HG03066 (cell line): ENCODE data around the gene CP.
"Not testable (repeated sequence)": the region's sequence is repeated elsewhere in the genome, so short reads cannot be mapped to it uniquely, and the experiment has no call there.

ENCODE experiments used
- ATAC-seq: cut with Tn5 transposase; IDR thresholded peaks from one replicate; pipeline ENCODE4 v1.9.1; 2021; ENCODE audit warnings: low read depth; ENCODE audit not compliant: unreplicated experiment

Gene CP

DNA sequence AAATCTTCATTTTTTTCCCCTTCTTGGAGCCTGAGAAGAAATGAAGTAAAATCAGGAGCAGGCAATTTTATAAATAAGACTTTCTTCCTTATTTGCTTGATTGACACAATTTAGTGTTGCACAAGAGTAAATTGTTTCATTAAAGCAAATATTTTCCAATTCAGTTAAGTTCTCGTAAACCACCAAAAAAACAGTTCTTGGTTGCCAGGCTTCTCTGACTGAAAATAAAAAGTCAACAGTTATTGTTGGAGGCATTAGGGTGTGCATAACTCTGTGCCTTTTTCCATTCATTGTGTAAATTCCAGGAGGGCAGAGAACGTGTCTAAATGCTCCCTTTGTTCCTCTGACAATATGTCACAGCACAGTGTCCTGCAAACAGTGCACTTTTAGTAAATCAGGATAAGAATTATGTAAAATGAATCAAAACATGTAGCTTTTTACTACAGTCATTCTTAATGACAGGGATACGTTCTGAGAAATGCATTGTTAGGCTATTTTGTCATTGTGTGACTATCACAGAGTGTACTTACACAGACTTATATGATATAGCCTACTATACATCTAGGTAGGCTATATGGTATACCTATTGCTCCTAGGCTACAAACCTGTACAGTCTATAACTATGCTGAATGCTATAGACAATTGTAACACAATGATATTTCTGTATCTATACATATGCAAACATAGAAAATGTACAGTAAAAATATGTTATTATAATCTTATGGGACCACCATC is at the start of gene CP:
TSS of gene CP (minus strand) at position 47 of the 735 bp plus-strand sequence. CDS start at position 10, 37 bp downstream.
- ATAC-seq, result no peak

DNA sequence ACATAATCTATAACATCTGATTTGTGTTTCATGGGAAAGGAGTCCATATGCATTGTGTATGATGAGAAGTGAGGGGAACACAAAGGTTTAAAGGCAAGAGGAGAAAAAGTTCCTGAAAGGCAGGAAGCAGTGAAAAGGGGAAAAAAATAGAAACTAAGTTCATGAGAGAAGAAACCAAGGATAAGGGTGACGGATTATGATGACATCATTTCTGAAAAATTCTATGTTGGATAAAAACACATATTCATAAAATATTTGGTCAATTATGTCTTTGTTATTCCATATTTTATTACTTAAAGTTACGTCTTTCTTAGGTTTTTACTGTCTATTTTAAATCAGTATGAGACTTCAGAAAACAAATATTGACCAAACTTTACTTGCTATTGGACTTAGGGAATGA is 48.6 kb upstream of the CP start:
- ATAC-seq, result no peak

DNA sequence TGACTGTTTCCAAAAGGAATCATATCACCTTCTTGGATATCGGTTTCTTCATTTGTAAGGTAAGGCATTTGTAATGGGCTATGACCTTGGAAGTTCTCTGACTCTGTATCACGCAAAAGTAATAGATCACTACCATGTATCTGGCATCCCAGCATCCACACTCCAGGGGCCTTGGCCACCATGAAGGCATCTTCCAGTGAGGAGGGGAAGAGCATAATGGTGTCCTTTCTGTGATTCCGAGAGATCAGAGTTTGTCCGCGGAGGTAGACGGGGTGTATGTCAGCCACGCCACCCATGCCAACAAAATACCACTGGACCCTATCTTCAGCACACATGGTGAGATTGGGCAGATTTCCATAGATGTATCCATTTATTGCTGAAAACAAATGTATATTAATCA is 48.1 kb upstream of the CP start:
- no peak for ATAC-seq

DNA sequence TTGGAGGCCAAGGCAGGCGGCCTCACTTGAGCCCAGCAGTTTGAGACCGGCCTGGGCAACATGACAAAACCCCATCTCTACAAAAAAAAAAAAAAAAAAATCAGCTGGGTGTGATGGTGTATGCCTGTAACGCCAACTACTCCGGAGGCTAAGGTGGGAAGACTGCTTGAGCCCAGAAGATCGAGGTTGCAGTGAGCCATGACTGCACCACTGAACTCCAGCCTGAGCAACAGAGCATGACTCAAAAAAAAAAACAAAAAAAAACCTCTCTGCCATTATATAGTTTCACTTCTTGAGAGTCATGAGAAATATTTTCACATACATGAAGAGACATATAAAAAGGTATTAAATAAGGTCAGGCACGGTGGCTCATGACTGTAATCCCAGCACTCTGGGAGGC is 45.9 kb upstream of the CP start:
- peak; percentile 63 for ATAC-seq

DNA sequence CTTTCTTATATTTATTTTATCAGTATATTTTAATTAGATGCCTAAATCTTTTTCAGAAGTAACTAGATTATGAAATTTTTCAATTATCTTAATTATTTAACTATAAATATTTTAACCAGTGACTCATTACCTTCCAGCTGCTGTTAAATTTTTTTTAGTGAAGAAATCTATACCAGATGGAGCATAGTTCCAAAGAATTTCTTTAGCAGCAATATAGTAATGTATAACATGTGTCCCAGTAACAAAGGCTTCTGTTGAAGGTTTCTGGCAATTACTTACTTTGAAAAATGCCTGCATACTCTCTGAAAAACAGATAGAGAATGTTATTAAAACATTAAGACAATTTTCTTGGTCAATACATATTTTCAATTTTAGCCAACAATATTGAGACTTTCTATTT is 45.1 kb upstream of the CP start:
- no peak for ATAC-seq

DNA sequence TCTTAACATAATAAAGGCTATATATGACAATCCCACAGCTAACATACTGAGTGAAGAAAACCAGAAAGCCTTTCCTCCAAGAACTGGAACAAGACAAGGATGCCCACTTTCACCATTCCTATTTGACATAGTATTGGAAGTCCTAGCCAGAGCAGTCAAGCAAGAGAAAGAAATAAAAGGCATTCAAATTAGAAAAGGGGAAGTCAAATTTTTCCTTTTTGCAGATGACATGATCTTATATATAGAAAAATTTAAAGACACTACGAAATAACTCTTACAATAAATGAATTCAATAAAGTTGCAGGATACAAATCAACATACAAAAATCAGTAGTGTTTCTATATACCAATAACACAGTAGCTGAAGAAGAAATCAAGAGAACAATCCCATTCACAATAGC is 42.2 kb upstream of the CP start:
- ATAC-seq, result no peak

DNA sequence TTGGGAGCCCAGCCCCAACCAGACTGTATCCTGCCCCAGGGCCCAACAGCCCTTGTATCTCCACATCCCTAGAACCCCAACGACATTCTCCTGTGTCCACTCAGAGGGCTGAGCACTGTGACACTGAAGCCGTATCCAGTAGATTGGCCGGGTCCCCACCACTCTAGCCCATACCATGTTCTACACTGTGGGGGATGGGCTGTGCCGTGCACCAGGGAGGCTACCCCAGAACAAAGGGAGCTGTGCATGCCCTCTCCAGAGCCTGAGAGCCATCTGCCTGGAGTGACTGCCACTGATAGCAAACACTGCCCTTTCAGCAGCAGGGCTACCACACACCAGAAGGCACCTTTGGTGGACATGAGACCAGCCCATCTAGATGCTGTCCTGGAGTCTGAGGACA is 37.1 kb upstream of the CP start:
- ATAC-seq, result no peak

DNA sequence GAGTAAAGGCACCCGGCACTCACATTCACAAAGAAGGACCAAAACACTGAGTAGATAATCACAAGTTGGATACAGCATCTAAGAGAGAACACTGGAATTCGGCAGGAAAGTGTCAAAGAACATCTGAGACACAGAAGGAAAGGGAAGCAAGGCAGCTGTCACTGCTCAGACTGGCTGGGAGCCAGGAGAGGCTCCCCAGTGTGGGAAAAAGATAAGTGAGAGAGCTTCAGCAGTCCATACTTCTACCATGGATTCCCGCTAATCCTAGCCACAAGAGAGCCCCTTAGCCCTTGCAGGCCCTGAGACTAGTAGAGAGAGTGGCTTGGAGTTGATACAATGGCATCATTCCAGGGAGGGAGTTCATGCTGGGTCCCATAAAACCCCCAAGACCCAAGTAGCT is 36.7 kb upstream of the CP start:
- no peak for ATAC-seq

DNA sequence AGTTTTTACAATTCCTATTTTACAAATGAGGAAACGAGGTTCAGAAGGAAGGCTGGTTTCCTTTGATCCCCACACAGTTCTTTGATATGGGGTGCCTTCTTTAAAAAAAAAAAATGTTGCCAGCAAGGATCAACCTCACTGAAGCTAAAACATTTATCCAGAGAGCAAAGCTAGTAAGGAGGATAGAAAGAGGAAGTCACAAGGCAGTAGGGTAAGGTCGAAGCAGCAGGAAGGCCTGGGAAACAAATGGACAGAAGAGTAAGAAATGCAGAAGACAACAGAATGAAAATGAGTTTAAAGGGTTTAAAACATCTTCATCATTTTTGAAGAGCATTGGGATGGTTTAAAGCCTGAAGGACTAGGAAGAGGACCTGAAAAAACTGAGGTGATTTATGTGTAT is 30.6 kb upstream of the CP start:
- ATAC-seq, result no peak

DNA sequence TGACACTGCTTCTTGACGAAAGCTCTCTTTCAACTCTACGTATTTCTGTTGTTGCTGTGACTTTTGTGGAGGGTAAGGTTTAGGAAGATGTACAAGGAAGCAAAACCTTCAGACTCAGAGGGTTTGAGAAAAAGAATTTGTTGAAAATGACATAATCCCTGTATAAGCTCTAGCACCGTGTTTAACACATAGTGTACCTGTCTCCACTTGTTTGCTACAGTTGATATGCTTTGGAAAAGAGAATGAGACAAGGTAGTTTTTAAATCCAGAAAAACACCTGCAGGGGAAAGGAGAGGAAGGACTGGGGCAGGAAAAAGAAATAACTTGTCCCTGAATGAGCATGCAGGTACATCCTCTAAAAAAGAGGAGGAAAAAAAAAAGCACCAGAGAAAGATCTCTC is 29.6 kb upstream of the CP start:
- no peak for ATAC-seq

DNA sequence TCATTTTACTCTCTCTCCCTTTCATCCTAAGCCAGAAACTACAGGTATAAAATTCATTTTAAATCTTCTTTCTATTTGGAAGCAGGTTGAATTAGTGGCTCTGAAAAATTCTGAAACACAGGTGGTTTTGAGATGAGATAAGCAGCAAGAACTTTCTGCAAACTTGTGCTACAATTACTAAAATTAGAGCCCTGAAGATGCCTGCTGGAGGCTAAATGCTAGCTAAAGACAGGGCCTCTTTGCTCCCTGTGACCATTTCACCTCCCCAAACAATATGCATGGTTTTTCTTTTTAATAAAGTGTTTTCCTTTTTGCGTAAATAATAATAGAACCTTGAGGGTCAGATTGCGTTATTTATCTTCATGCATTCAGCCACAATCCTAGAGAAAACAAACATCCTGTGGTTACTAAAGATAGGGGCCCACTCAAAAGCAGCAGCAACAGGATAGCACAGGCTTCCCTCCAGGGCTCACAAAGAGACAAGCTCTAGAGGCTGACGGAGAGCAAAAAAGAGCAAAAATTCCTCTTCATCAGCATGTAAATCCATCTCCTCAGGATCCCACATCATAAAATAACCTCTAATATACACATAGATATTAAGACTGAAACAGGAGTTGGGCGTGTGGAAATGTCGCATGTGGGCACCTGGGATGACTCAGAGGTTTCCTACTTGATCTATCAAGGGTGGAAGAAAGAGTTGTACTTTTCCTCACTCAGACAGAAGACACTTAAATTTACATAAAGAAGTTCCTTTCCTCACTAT is 26.5 kb upstream of the CP start:
- ATAC-seq, result peak; percentile 36

DNA sequence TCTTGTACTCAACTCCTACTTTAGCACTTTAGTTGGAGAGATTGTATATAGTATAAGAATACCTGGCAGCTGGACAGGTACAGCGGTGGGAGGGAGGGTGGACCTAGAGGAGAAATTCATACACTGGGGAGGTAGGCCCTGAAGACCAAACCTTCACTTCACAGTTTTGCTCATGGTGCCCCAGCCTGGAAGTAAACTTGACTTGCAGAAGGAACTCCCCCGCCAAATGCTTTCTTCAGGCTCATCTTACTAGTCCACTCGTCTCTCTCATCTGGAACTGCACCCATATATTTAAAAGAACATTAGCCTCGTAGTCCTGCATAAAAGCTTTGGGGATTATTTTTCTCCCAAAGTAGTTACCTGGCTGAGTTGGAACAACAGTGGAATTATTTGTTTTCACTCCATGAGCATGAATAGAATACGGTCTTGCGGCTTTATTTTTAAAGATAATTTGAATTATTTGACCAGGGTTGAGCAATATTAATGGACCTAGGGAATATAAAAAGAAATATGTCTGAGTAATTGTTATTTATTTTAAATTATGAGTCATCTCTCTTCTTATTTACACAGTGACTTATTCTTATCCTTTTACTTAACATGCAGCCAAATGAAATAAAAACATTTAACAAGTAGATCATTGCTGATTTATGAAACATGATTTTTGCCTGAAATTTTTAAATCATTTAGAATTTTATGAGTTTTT is 25.5 kb upstream of the CP start:
- no peak for ATAC-seq

DNA sequence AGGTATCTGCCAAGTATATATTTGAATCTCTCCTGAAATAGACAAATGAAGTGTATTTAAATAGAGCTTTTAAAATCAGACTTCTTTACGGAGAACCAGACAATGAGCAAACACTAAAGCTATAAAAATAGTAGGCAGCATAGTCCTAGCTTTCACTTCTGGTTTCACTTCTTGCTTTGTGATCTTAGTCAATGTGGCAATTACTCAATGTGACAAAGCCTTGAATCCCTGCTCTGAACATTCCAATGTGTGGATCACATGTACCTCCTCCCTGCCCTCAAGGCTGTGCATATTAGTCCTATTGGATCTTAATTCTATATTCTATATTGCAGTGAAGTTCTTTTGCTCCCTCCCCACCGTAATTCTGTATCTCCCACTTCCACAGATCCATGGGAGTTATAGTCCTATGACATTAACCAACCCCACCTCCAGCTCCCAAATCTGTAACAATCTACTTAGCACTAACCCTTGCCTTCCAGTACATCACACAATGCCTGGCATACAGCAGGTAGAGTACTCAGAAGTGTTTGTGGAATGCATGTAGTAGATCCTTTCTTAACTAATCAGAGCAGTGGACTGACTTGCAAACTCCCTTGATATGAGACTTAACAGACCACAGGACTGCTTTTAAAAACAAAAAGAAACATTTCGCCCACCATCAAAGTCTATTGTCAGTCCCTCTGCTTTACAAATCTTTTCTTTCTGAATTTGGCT is 24.3 kb upstream of the CP start:
- ATAC-seq, result peak; percentile 67

DNA sequence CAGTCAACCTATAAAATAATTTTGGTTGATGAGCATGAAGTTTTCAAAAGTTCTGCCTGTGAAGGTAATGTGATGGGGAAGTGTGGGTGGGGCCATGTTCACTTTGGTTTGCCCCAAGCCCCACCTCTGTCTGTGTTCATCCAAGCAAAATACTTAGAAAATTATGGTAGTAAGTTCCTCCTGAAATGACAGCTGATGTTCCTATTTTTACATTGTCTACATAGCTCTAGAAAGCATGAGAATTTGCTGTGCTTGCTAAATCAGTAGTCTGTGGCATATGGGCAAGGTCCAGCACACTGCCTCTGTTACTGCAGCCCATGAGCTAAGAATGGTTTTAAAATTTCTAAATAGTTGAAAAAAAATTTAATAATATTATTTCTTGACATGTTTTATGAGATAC is 21.9 kb upstream of the CP start:
- peak; percentile 20 for ATAC-seq

DNA sequence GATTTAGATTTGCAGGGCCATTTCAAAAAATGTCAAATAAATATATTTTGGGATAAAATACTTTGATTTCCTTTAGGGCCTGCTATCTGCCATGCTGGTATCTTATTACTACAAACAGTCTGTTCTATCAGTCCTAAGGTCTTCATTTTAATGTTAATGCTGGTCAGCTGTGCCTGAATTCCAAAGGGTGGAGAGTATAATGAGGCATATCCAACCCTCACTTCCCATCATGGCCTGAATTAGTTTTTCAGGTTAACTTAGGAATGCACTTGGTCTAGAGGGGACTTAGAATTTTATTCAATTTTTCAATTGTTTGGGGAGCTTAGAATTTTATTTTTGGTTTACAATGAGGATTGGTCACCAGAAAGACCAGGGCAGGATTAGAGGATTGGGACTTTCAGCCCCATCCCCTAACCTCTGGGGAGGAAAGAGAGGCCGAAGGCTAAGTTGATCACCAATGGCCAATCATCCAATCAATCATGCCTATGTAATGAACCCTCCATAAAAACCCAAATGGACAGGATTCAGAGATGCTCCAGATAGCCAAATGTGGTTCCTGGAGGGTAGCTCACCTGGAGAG is 17.8 kb upstream of the CP start:
- no peak for ATAC-seq

DNA sequence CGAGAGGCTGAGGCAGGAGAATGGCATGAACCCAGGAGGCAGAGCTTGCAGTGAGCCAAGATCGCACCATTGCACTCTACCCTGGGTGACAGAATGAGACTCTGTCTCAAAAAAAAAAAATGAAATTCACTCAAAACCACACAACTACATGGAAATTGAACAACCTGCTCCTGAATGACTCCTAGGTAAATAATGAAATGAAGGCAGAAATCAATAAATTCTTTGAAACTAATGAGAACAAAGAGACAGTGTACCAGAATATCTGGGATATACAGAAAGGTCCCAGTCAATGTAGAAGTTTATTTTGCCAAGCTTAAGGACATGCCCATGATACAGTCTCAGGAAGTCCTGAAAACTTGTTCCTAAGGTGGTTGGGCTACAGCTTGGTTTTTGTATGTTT is 16.6 kb upstream of the CP start:
- not testable (repeated sequence) for ATAC-seq

DNA sequence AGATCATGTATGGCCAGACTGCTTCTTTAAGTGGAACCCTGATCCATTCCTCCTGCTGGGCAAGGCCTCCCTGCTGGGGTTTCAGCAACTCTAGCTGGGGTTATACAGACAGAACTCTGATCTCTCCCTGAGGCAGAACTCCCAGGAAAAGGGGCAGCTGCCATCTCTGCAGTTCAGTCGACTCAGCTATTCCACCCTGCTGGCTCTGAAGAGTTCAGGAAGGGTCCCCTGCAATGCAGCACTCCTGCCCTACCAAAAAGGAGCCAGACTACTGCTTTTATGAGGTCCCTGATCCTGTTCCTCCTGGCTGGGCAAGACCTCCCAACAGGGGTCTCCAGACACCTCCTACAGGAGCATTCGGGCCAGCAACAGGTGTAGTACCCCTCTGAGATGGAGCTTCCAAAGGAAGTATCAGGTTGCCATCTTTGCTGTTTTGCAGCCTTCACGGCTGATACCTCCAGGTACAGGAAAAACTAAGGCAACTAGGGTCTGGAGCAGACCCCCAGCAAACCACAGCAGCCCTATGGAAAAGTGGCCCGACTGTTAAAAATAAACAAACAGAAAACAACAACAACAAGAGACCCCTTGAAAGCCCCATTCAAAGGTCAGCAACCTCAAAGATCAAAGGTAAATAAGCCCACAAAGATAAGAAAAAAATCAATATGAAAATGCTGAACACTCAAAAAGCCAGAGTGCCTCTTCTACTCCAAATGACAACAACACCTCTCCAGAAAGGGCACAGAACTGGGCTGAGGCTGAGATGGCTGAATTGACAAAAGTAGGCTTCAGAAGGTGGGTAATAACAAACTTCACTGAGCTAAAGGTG is 14.2 kb upstream of the CP start:
- ATAC-seq, result no peak

DNA sequence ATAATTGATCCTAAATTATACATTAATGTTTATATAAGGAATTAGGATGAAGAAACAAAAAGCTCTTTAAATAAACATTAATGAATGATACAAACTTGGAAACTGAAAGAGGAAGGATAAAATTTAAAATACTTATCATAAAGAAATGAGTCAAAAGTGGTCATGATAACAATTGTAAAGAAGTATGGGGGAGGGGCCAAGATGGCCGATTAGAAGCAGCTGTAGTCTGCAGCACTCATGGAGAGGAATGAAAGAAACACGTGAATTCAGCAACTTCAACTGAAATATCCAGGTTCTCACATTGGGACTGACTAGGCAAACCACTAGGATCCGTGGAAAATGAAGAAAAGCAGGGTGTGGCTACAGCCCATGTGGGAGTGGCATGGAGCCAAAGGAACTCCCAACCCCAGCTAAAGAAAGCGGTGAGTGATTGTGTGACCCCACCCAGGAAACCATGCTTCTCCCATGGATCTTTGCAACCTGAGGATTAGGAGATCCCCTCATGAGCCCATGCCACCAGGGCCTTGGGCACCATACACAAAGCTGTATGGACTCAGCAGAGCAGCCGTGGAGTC is 13.1 kb upstream of the CP start:
- no peak for ATAC-seq

DNA sequence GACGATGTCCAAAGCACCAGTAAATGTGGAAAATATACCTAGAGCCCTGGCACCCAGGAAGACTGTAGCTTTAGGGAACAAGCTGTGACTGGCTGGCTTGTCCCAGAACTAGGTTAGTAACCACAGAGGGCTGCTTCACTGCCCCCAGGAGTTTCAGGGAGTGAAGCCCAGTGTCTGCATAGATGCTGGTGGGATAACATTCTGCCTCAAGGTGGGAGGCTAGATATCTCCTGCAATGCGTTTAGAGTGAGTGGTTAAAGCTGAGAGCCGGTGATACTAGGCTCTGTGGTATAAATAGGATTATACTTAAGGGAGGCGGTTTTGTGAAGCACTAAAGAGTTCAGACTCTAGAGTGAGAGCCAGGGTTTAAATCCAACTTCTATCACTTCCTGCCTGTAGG is 11.7 kb upstream of the CP start:
- ATAC-seq, result no peak
